DND-41 (cell line): ENCODE measurements around the gene SLC25A26.

Experiments used
- CTCF ChIP-seq: IDR thresholded peaks from 2 replicates; pipeline ENCODE4 v1.5.1; 2012; ENCODE audit warnings: borderline replicate concordance, low read length, moderate library complexity, mild to moderate bottlenecking; ENCODE audit not compliant: poor library complexity, severe bottlenecking; ENCODE audit errors: extremely low read depth
- EZH2 ChIP-seq: IDR thresholded peaks from 3 replicates; pipeline ENCODE4 v1.6.1; 2012; ENCODE audit warnings: borderline replicate concordance, low read depth, mild to moderate bottlenecking, moderate library complexity, low read length, inconsistent platforms; ENCODE audit not compliant: severe bottlenecking

GRCh38 chr3:66380200-66380932 lies 159.6 kb downstream of the SLC25A26 start:
- TF ChIP-seq CTCF: no peak
- TF ChIP-seq EZH2: no peak
